ENCODE results near the gene MAGEB6B. TPM values are rescaled to one million over a fixed set of nuclear protein-coding genes. Genes with fewer than 3 reads are reported as not detected.
"Not testable (repeated sequence)": the region's sequence is repeated elsewhere in the genome, so short reads cannot be mapped to it uniquely, and the experiment has no call there.

Gene MAGEB6B
- not detected for total RNA-seq
- long read RNA-seq: 0 reads

- no peak for DNase-seq (ENCODE audit: low spot score)
Measured at GRCh38 chrX:26160301-26160700, at the start of gene MAGEB6B. Gene MAGEB6B, plus strand, starts transcription at chrX:26160601. Its CDS starts 0 bp downstream, at chrX:26160601.

- DNase-seq (ENCODE audit: low spot score): no peak
Measured at GRCh38 chrX:26138274-26138673, 22.1 kb upstream of the MAGEB6B start, which contains the start of gene MAGEB18. Gene MAGEB18, plus strand, starts transcription at chrX:26138343. Its CDS starts 643 bp downstream, at chrX:26138986.

- DNase-seq (ENCODE audit: low spot score): no peak
Measured at GRCh38 chrX:26146024-26146423, 14.4 kb upstream of the MAGEB6B start.

GRCh38 chrX:26192204-26192603 is 31.8 kb downstream of the MAGEB6B start, which contains the start of gene MAGEB6:
Gene MAGEB6, plus strand, starts transcription at chrX:26192440. Its CDS starts 1,407 bp downstream, at chrX:26193847.
- DNase-seq (ENCODE audit: low spot score): no peak

GRCh38 chrX:26203561-26203960 is 43.2 kb downstream of the MAGEB6B start:
- no peak for DNase-seq (ENCODE audit: low spot score)

- not testable (repeated sequence) for DNase-seq (ENCODE audit: low spot score)
Measured at GRCh38 chrX:26204717-26205116, 44.3 kb downstream of the MAGEB6B start.

- no peak for DNase-seq (ENCODE audit: low spot score)
Measured at GRCh38 chrX:26208012-26208411, 47.6 kb downstream of the MAGEB6B start.

Other genes with a start within 250 kb of the MAGEB6B start
- gene MAGEB18, start 22.3 kb upstream of the MAGEB6B start, total RNA-seq: not detected
- not detected for gene MAGEB6, start 31.8 kb downstream of the MAGEB6B start, total RNA-seq
- not detected for gene MAGEB5, start 55.6 kb downstream of the MAGEB6B start, total RNA-seq